Loucy (cell line): ENCODE data around the gene USP50.

Source experiments
- CTCF ChIP-seq: fragments of 200-600 bp; sonication (generic); conservative IDR thresholded peaks from 2 replicates; pipeline ENCODE4 v1.5.1; 2014; ENCODE audit warnings: mild to moderate bottlenecking, antibody characterized with exemption, low read length
- EZH2phosphoT487 ChIP-seq: fragments of 200-600 bp; IDR thresholded peaks from 2 replicates; pipeline ENCODE4 v1.6.1; 2018; ENCODE audit warnings: antibody characterized with exemption, mild to moderate bottlenecking, moderate library complexity, borderline replicate concordance

GRCh38 chr15:50513001-50513400 lies 33.5 kb downstream of the USP50 start:
- TF ChIP-seq EZH2phosphoT487: no peak
- no peak for TF ChIP-seq CTCF
